ENCODE data around the gene OR4D2. TPM values are rescaled to one million over a fixed set of nuclear protein-coding genes. Genes with fewer than 3 reads are reported as not detected.

OR4D2 gene
- total and polyA plus RNA-seq, 2 of the 13 experiments (the other 11 are each of a cell fraction or from before 2014, with no cell fraction given), result not detected

- TF ChIP-seq TFE3 (CRISPR knock-in tag; IDR thresholded peaks at IDR 0.05), result no peak
- TF ChIP-seq TBX3 (IDR thresholded peaks at IDR 0.05; ENCODE audit: borderline replicate concordance), result 0 out of 2 replicates have a peak, but pooled peaks have one; percentile 9
- 0 out of 2 replicates have a peak, but pooled peaks have one; percentile 57 for TF ChIP-seq ZNF207 (IDR thresholded peaks at IDR 0.05; ENCODE audit: borderline replicate concordance)
- no peak for TF ChIP-seq STAT5B (CRISPR knock-in tag; IDR thresholded peaks at IDR 0.05)
Measured at GRCh38 chr17:58117382-58117781, 49.4 kb upstream of the OR4D2 start (continued).

- no TSS peak for BruUV-seq (replicated peaks)
- in situ Hi-C loops (cut with HindIII; ENCODE audit: extremely low pct_ligation_motif_present, low pct_unique_long_range_greater_than_20kb), result loop anchor here (10.0 kb wide), 2 partner anchors 225 to 265 kb away; partner anchors contain the start of gene MRPS23
- POLR2A ChIA-PET, result no interaction called here
- no peak for TF ChIP-seq RERE (CRISPR knock-in tag; IDR thresholded peaks at IDR 0.05; ENCODE audit: low read depth)
- TF ChIP-seq ZNF441 (CRISPR knock-in tag; IDR thresholded peaks at IDR 0.05; ENCODE audit: borderline replicate concordance), result no peak
- no peak for TF ChIP-seq JUND (CRISPR knock-in tag; IDR thresholded peaks at IDR 0.05)
- TF ChIP-seq ZNF556 (CRISPR knock-in tag; IDR thresholded peaks at IDR 0.05; ENCODE audit: borderline replicate concordance), result no peak
- no peak for TF ChIP-seq CAMTA2 (CRISPR knock-in tag; IDR thresholded peaks at IDR 0.05; ENCODE audit: borderline replicate concordance)
- TF ChIP-seq FUBP1 (CRISPR knock-in tag; IDR thresholded peaks at IDR 0.05; ENCODE audit: borderline replicate concordance), result no peak
Measured at GRCh38 chr17:58119491-58119890, 47.3 kb upstream of the OR4D2 start.

More at GRCh38 chr17:58119491-58119890, 47.3 kb upstream of the OR4D2 start:
- H3K4me1 ChIP-seq (ENCODE audit: insufficient read depth, low read length), result no peaks in the 10 kb centered on the region
- H4K20me1 ChIP-seq (ENCODE audit: insufficient read depth, low read length), result no peaks in the 10 kb centered on the region
- H3K4me2 ChIP-seq (ENCODE audit: low read depth, low read length), result no peak overlapping the region
- no peak overlapping the region for H2AFZ ChIP-seq (ENCODE audit: low read length)
- CTCF ChIA-PET (ENCODE audit: low intra/inter-chr PET ratio, low total read pairs), result no interaction called here
- no peaks in the 10 kb centered on the region for H3K36me3 ChIP-seq (replicated peaks in 1 of 2; ENCODE audit: control insufficient read depth in 1 of 2, insufficient read depth in 2 of 2, low read length in 2 of 2)
- H3K9me3 ChIP-seq (ENCODE audit: low read length), result no peaks in the 10 kb centered on the region
- H3K9ac ChIP-seq (ENCODE audit: insufficient read depth, low read depth, low read length), result no peak overlapping the region
- ATAC-seq (no peak), DNase-seq (ENCODE audit: low spot score) (no peak), FAIRE-seq (no peak)
- no peak overlapping the region for H3K27ac ChIP-seq (ENCODE audit: extremely low read length, insufficient read depth, low read length)
- 26% methylated on average over 3 of the region's 3 CpGs for WGBS (ENCODE audit: low lambda C conversion rate)
- intact Hi-C loops (cut with micrococcal nuclease; ENCODE audit: unreplicated experiment), result no loop called here
- no peaks in the 10 kb centered on the region for H3K79me2 ChIP-seq (ENCODE audit: insufficient read depth, low read length)
- H3K27me3 ChIP-seq (ENCODE audit: control insufficient read depth in 1 of 2, insufficient read depth in 2 of 2, low read length in 2 of 2), result peaks cover 1 to 3% of the 10 kb centered on the region in 2 experiments; a peak in 1 of 5 replicates
- H3K4me3 ChIP-seq (replicated peaks in 1 of 3; ENCODE audit: insufficient read depth in 1 of 3, low read depth in 2 of 3, low read length in 3 of 3), result no peak overlapping the region

All from HepG2 (cell line).